SK-N-SH (cell line): ENCODE measurements around the gene DELE1. TPM values are rescaled to one million over a fixed set of nuclear protein-coding genes. Genes with fewer than 3 reads are reported as not detected.
A peak's percentile ranks its signal among the peaks of the same experiment; 100 is the strongest.

ENCODE experiments used
- CTCF ChIA-PET: fragments of 300-600, 350-600 bp; formaldehyde crosslinking; extraction: SDS; loops from one replicate; lab custom pipeline; 2021; lab: Yijun Ruan, JAX
- POLR2A ChIA-PET: fragments of 350-600 bp; sonication (Branson Sonifier 250); formaldehyde crosslinking; extraction: SDS; loops from one replicate; lab custom pipeline; 2020; ENCODE audit warnings: antibody characterized with exemption, inconsistent platforms; lab: Yijun Ruan, JAX
- DNase-seq: peaks from one replicate; pipeline ENCODE4 v3.0.0; 2012
- H2AFZ ChIP-seq: fragments of 200-600 bp; sonication (generic); 2 replicates; pipeline ENCODE4 v1.8.1; 2016; ENCODE audit warnings: antibody characterized with exemption, mild to moderate bottlenecking, low read depth
- H3F3A ChIP-seq: fragments of 200-600 bp; sonication (generic); replicated peaks from 2 replicates; pipeline ENCODE3; 2016; ENCODE audit warnings: antibody characterized with exemption, mild to moderate bottlenecking; ENCODE audit not compliant: insufficient read depth
- H3K27ac ChIP-seq, 2 experiments: fragments of 200-500 bp in 1 of 2; fragments of 200-600 bp in 1 of 2; sonication (Bioruptor generic) in 1 of 2; sonication (generic), shearing (Covaris generic) in 1 of 2; 2 replicates each; pipeline versions ENCODE4 v1.5.1 to v1.6.1; 2014 to 2016; ENCODE audit warnings: low read depth in 2 of 2, inconsistent platforms in 1 of 2, low read length in 1 of 2, mild to moderate bottlenecking in 1 of 2, mixed read lengths in 1 of 2
- H3K27me3 ChIP-seq: fragments of 200-600 bp; sonication (generic), shearing (Covaris generic); 2 replicates; pipeline ENCODE4 v1.6.1; 2016; ENCODE audit warnings: mixed run types; ENCODE audit not compliant: insufficient read depth
- H3K36me3 ChIP-seq, 2 experiments: fragments of 200-500 bp in 1 of 2; fragments of 200-600 bp in 1 of 2; sonication (Bioruptor generic) in 1 of 2; sonication (generic) in 1 of 2; replicated peaks in 1 of 2; 2 replicates each; pipeline versions ENCODE3 to v1.5.1; 2014 to 2016; ENCODE audit warnings: low read length in 1 of 2, mild to moderate bottlenecking in 1 of 2; ENCODE audit not compliant: insufficient read depth in 2 of 2, control insufficient read depth in 1 of 2
- H3K4me1 ChIP-seq, 2 experiments: fragments of 200-500 bp in 1 of 2; fragments of 200-600 bp in 1 of 2; sonication (Bioruptor generic) in 1 of 2; sonication (generic), shearing (Covaris generic) in 1 of 2; 2 replicates each; pipeline versions ENCODE4 v1.5.1 to v1.6.1; 2014 to 2016; ENCODE audit warnings: low read depth in 1 of 2, low read length in 1 of 2, mixed run types in 1 of 2; ENCODE audit not compliant: insufficient read depth in 2 of 2, control insufficient read depth in 1 of 2
- H3K4me2 ChIP-seq: fragments of 200-600 bp; sonication (generic), shearing (Covaris generic); 2 replicates; pipeline ENCODE4 v1.6.1; 2017; ENCODE audit warnings: mixed run types
- H3K4me3 ChIP-seq, 2 experiments: fragments of 200-500 bp in 1 of 2; fragments of 200-600 bp in 1 of 2; sonication (Bioruptor generic) in 1 of 2; sonication (generic), shearing (Covaris generic) in 1 of 2; 2 replicates each; pipeline versions ENCODE4 v1.5.1 to v1.8.1; 2014 to 2016; ENCODE audit warnings: low read depth in 2 of 2, inconsistent platforms in 1 of 2, low read length in 1 of 2, mild to moderate bottlenecking in 1 of 2, mixed read lengths in 1 of 2, moderate library complexity in 1 of 2
- H3K79me2 ChIP-seq: fragments of 200-600 bp; sonication (generic); 2 replicates; pipeline ENCODE4 v1.8.1; 2017; ENCODE audit warnings: mild to moderate bottlenecking; ENCODE audit not compliant: insufficient read depth
- H3K9ac ChIP-seq: fragments of 200-600 bp; sonication (generic); 2 replicates; pipeline ENCODE4 v1.6.1; 2017; ENCODE audit warnings: mixed run types
- H3K9me2 ChIP-seq: fragments of 200-600 bp; sonication (generic); 2 replicates; pipeline ENCODE4 v1.6.1; 2017; ENCODE audit warnings: mixed run types
- H3K9me3 ChIP-seq: fragments of 200-600 bp; sonication (generic); 2 replicates; pipeline ENCODE4 v1.6.1; 2017; ENCODE audit warnings: mixed run types, mild to moderate bottlenecking, moderate library complexity
- H4K20me1 ChIP-seq: fragments of 200-600 bp; sonication (generic); 2 replicates; pipeline ENCODE4 v1.6.1; 2017; ENCODE audit warnings: mild to moderate bottlenecking, mixed run types; ENCODE audit not compliant: insufficient read depth
- CHD2 ChIP-seq: fragments of 150-350 bp; IDR thresholded peaks from 2 replicates; pipeline ENCODE4 v1.6.1; 2018; ENCODE audit warnings: low read length; ENCODE audit not compliant: partially characterized antibody
- EP300 ChIP-seq, 2 experiments: IDR thresholded peaks; 2 replicates each; pipeline versions ENCODE4 v1.4.0 to v1.6.1; 2012; ENCODE audit warnings: borderline replicate concordance in 1 of 2, low read depth in 1 of 2, low read length in 1 of 2
- EZH2phosphoT487 ChIP-seq: fragments of 200-600 bp; sonication (generic); IDR thresholded peaks from 2 replicates; pipeline ENCODE4 v1.6.1; 2017; ENCODE audit warnings: low read depth, mixed run types, mild to moderate bottlenecking, antibody characterized with exemption, moderate library complexity, borderline replicate concordance
- FOSL2 ChIP-seq: IDR thresholded peaks from 2 replicates; pipeline ENCODE4 v1.4.0; 2012; ENCODE audit warnings: low read depth, mild to moderate bottlenecking, moderate library complexity, borderline replicate concordance
- FOXJ3 ChIP-seq: sonication (generic); formaldehyde crosslinking; IDR thresholded peaks from 2 replicates; pipeline ENCODE4 v1.5.1; 2020; ENCODE audit warnings: mild to moderate bottlenecking, missing genetic modification reagents
- FOXM1 ChIP-seq: IDR thresholded peaks from 2 replicates; pipeline ENCODE4 v1.4.0; 2012; ENCODE audit warnings: low read depth, mild to moderate bottlenecking
- GATA2 ChIP-seq: sonication (generic); formaldehyde crosslinking; IDR thresholded peaks from 2 replicates; pipeline ENCODE4 v1.5.0; 2020; ENCODE audit warnings: mild to moderate bottlenecking, missing genetic modification reagents
- MXI1 ChIP-seq: IDR thresholded peaks from 2 replicates; pipeline ENCODE4 v1.6.1; 2012; ENCODE audit warnings: mild to moderate bottlenecking, low read depth, low read length, improper control_type of control experiment
- WGBS: methylation state at CpG from one replicate; pipeline ENCODE4 v1.1.6; 2017; ENCODE audit warnings: low lambda C conversion rate; 5-methylcytosine and 5-hydroxymethylcytosine counted together
- polyA plus RNA-seq, 3 experiments: library from polyadenylated mRNA; depleted of rRNA; stranded (reverse); fragments of >200 nt; gene quantifications; 2 replicates each; pipeline ENCODE4 v1.2.3, GENCODE V29; 2012
- TF ChIP-seq, protein P1 (sequence below): IDR thresholded peaks from 2 replicates; pipeline ENCODE4 v1.4.0; 2012; ENCODE audit warnings: low read depth

The DELE1 gene
- polyA plus RNA-seq, 1 of the 3 experiments (the other 2 are of a cell fraction) = 60.3 TPM

- DNase-seq = peak; percentile 82
- 35% methylated on average over 5 of the region's 5 CpGs for WGBS
- Histone ChIP-seq H3K9me2 (no peaks in the 10 kb centered on the region), H3K4me1 (peaks cover 0 to 12% of the 10 kb centered on the region in 2 experiments; a peak in 1 of 4 replicates), H3K36me3 (no peaks in the 10 kb centered on the region), H2AFZ (no peak overlapping the region), H3K27ac (peak overlapping the region in 1 of 2 experiments; percentile 48; a peak in 2 of 4 replicates), H4K20me1 (no peaks in the 10 kb centered on the region), H3K4me2 (no peak overlapping the region), H3K27me3 (peaks cover 11% of the 10 kb centered on the region), H3K9ac (no peak overlapping the region), H3K79me2 (no peaks in the 10 kb centered on the region), H3F3A (no peaks in the 10 kb centered on the region), H3K4me3 (no peak overlapping the region), H3K9me3 (no peaks in the 10 kb centered on the region)
- TF ChIP-seq GATA2 (CRISPR knock-in tag) (peak; percentile 91), EP300 (IDR thresholded peaks at IDR 0.05; ENCODE audit: borderline replicate concordance in 1 of 2, low read depth in 1 of 2, low read length in 1 of 2) (peak in 1 of 2 experiments; percentile 29; a peak in 1 of 4 replicates), FOSL2 (no peak), CHD2 (peak; percentile 53), FOXJ3 (CRISPR knock-in tag) (0 out of 2 replicates have a peak, but pooled peaks have one; percentile 39), MXI1 (0 out of 2 replicates have a peak, but pooled peaks have one; percentile 21)
- TF ChIP-seq, protein P1, sequence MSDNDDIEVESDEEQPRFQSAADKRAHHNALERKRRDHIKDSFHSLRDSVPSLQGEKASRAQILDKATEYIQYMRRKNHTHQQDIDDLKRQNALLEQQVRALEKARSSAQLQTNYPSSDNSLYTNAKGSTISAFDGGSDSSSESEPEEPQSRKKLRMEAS = no peak
- ChIA-PET POLR2A (interaction anchor here (0.9 to 1.7 kb wide), 2 partner anchors 13 to 21 kb away, joined by 4 to 10 read pairs; partner anchors contain the start of gene DELE1), CTCF (interaction anchor here (1.1 to 6.0 kb wide), 7 partner anchors 11 to 210 kb away, joined by 3 to 30 read pairs (median 6); partner anchors contain the start of gene RNF14)
These were observed 21.5 kb upstream of the DELE1 start for GRCh38 chr5:141902015-141902814.

GRCh38 chr5:141903261-141903660, 20.4 kb upstream of the DELE1 start:
- peaks cover 11% of the 10 kb centered on the region for H3K27me3 ChIP-seq
- no peaks in the 10 kb centered on the region for H3K36me3 ChIP-seq
- no peaks in the 10 kb centered on the region for H3K9me3 ChIP-seq
- H3K4me1 ChIP-seq = peaks cover 0 to 12% of the 10 kb centered on the region in 2 experiments; a peak in 1 of 4 replicates
- no peak overlapping the region for H3K9ac ChIP-seq
- H3K79me2 ChIP-seq = no peaks in the 10 kb centered on the region
- CTCF ChIA-PET = interaction anchor here (1.2 to 6.0 kb wide), 2 partner anchors 11 to 21 kb away, joined by 3 to 30 read pairs; no protein-coding TSS in a partner anchor
- TF ChIP-seq FOXM1 (no peak), MXI1 (no peak), EZH2phosphoT487 (no peak)
- no peak overlapping the region for H3K4me3 ChIP-seq
- no peak overlapping the region for H3K4me2 ChIP-seq
- no peak for DNase-seq
- H3K27ac ChIP-seq = no peak overlapping the region
- no peaks in the 10 kb centered on the region for H4K20me1 ChIP-seq
- 65% methylated on average over 4 of the region's 4 CpGs for WGBS
- H3K9me2 ChIP-seq = no peaks in the 10 kb centered on the region
- no peak overlapping the region for H2AFZ ChIP-seq
- POLR2A ChIA-PET = interaction anchor here (1.7 kb wide), 1 partner anchor 20 kb away, joined by 10 read pairs; the partner anchor contains the start of gene DELE1
- H3F3A ChIP-seq = no peaks in the 10 kb centered on the region
